Measurements from ENCODE around the gene RPS8.
"Not testable (repeated sequence)": the region's sequence is repeated elsewhere in the genome, so short reads cannot be mapped to it uniquely, and the experiment has no call there.

RPS8 gene

GRCh38 chr1:44817307-44817706, 42.0 kb downstream of the RPS8 start:
- TF ChIP-seq ZNF274 (IDR thresholded peaks at IDR 0.05; ENCODE audit: low read depth, low read length): no peak
- no peak overlapping the region for H3K4me3 ChIP-seq (ENCODE audit: low read length)

- no peak for TF ChIP-seq ZNF274 (IDR thresholded peaks at IDR 0.05; ENCODE audit: low read depth, low read length)
- no peak overlapping the region for H3K4me3 ChIP-seq (ENCODE audit: low read length)
Measured at GRCh38 chr1:44817771-44818495, 42.6 kb downstream of the RPS8 start.

- TF ChIP-seq ZNF274 (IDR thresholded peaks at IDR 0.05; ENCODE audit: low read depth, low read length): no peak
Measured at GRCh38 chr1:44819196-44819607, 43.9 kb downstream of the RPS8 start.

GRCh38 chr1:44819608-44820327, 44.4 kb downstream of the RPS8 start:
- peak overlapping the region; percentile 74; the same call in 1 of the 2 replicates for H3K4me3 ChIP-seq (ENCODE audit: low read length)
- TF ChIP-seq ZNF274 (IDR thresholded peaks at IDR 0.05; ENCODE audit: low read depth, low read length): no peak

More at GRCh38 chr1:44819196-44819607, 43.9 kb downstream of the RPS8 start:
- peak overlapping the region; percentile 74 for H3K4me3 ChIP-seq (ENCODE audit: low read length)

GRCh38 chr1:44820328-44821239, 45.2 kb downstream of the RPS8 start:
- peak overlapping the region; percentile 46; the same call in 1 of the 2 replicates for H3K4me3 ChIP-seq (ENCODE audit: low read length)
- TF ChIP-seq ZNF274 (IDR thresholded peaks at IDR 0.05; ENCODE audit: low read depth, low read length): no peak

GRCh38 chr1:44821240-44821715, 45.9 kb downstream of the RPS8 start:
- no peak overlapping the region for H3K4me3 ChIP-seq (ENCODE audit: low read length)
- TF ChIP-seq ZNF274 (IDR thresholded peaks at IDR 0.05; ENCODE audit: low read depth, low read length): no peak

- TF ChIP-seq ZNF274 (IDR thresholded peaks at IDR 0.05; ENCODE audit: low read depth, low read length): no peak
Measured at GRCh38 chr1:44822131-44822701, 46.9 kb downstream of the RPS8 start.

GRCh38 chr1:44822981-44823451, 47.7 kb downstream of the RPS8 start:
- no peak for TF ChIP-seq ZNF274 (IDR thresholded peaks at IDR 0.05; ENCODE audit: low read depth, low read length)

More at GRCh38 chr1:44822131-44822701, 46.9 kb downstream of the RPS8 start:
- no peak overlapping the region for H3K4me3 ChIP-seq (ENCODE audit: low read length)

GRCh38 chr1:44824392-44824791, 49.1 kb downstream of the RPS8 start:
- not testable (repeated sequence) for H3K4me3 ChIP-seq (ENCODE audit: low read length)

More at GRCh38 chr1:44822981-44823451, 47.7 kb downstream of the RPS8 start:
- H3K4me3 ChIP-seq (ENCODE audit: low read length): no peak overlapping the region

GRCh38 chr1:44826375-44827196, 51.2 kb downstream of the RPS8 start:
- H3K4me3 ChIP-seq (ENCODE audit: low read length): no peak overlapping the region
- no peak for TF ChIP-seq ZNF274 (IDR thresholded peaks at IDR 0.05; ENCODE audit: low read depth, low read length)

- no peak overlapping the region for H3K4me3 ChIP-seq (ENCODE audit: low read length)
- no peak for TF ChIP-seq ZNF274 (IDR thresholded peaks at IDR 0.05; ENCODE audit: low read depth, low read length)
Measured at GRCh38 chr1:44827197-44828002, 52.1 kb downstream of the RPS8 start.

GRCh38 chr1:44828003-44828651, 52.8 kb downstream of the RPS8 start:
- H3K4me3 ChIP-seq (ENCODE audit: low read length): no peak overlapping the region
- TF ChIP-seq ZNF274 (IDR thresholded peaks at IDR 0.05; ENCODE audit: low read depth, low read length): no peak

Measured in GM08714 (cell line).